ENCODE measurements around the gene AGAP3. TPM values are rescaled to one million over a fixed set of nuclear protein-coding genes. Genes with fewer than 3 reads are reported as not detected.

AGAP3 gene
- total RNA-seq, 1 donor from 2014 or later, result 31.4 TPM

DNA sequence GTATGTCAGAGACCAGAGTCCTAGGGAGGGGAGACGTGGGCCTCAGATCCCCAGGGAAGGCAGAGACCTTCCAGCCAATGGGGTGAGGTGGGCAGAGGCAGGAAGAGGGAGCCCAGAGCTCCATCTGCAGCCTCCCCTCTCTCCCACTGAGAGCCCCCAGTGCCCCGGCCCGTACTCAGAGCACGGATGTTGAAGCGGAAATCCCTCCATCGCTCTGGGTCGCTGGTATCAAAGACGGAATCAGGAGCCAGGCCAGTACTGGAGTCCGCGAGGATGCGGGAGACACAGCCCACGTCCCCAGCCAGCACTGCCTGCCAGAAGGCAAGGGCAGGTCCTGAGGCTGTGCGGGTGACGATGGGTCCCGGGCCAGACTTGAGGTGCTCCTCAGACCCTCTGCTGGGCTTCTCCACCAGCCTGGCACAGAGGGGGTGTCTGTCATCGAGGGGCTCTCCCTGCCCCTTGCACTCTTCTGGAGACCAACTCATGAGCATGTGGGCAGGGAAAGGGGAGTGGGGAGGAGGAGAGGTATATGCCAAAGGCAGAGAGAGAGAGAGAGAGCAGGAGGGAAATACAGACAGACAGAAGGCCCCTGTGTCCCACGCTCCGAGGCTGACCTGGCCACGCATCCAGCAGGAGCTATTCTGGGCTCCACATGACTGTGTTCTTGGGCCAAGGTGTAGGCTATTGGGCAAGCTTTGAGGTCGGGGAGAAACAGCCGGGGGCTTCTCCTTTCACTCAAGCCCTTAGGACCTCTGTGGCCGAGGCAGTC lies 100.5 kb downstream of the AGAP3 start, which contains the start of gene ASB10:
Gene ASB10, minus strand, starts transcription at position 611 of the 769 bp plus-strand sequence. Its CDS starts 120 bp downstream, at position 491.
- DNase-seq, result no peak

DNA sequence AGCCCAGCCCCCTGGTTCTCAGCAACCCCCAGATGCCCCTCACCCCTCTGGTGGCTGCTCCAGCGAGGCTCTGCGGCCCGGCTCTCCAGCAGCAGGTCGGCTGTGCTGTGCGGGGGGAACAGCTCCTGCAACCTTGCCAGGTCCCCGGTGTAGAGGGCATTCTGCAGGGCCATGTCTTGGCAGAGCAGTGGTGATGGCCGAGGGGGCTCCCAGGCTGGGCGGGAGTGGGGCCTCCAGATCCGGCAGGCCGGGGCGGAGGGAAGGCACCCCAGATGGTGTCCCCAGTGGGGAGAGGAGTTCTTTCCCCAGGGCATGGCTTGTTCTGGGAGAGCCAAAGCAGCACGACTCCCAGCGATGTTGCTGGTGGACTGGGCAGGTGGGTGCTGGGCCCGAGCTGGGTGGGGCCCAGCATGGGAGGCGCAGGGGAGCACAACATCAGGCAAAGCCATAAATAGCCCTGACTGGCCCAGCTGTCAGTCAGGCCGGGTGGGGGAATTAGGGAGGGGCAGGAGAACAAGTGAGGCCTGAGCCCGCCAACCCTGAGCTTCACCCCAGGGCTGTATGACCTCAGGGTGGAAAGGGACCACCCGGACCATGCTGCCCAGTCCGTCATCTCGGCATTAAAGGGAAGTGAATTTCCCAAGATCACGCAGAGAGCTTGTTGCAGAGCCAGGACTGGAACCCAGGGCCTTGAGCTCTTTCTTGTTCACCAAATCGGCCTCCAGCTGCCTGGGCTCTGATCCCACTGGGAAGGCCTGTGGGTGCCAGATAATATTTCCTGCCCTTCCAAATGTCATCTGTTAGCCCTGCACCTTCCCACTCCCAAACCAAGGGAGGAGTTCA lies 101.4 kb downstream of the AGAP3 start:
- peak; percentile 46 for DNase-seq

DNA sequence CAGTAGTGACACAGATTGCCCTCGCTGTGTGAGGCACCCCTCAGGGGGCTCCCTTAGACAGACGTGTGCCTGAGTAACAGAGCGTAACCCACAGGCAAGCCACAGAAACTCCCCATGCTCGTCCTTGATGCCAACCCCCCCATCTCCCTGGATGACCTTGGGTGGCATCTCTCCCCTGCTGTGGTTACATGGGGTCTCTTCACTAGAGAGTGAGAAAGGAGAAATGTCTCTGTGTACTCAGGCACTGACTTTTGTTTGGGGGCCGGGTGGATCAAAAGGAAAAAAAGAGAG lies 101.9 kb downstream of the AGAP3 start:
- no peak for DNase-seq

DNA sequence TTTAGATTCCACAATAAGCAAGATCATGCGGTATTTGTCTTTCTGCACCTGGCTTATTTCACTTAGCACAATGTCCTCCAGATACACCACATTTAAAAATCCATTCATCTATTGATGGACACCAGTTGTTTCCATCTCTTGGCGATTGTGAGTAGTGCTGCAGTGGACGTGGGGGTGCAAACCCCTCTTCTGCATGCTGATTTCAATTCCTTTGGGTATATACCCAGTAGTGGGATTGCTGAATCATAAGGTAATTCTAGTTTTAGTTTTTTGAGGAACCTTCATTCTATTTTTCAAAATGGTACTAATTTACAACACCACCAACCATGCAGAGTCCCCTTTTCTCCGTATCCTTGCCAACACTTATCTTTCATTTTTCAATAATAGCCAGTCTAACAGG lies 102.8 kb downstream of the AGAP3 start:
- DNase-seq, result no peak

DNA sequence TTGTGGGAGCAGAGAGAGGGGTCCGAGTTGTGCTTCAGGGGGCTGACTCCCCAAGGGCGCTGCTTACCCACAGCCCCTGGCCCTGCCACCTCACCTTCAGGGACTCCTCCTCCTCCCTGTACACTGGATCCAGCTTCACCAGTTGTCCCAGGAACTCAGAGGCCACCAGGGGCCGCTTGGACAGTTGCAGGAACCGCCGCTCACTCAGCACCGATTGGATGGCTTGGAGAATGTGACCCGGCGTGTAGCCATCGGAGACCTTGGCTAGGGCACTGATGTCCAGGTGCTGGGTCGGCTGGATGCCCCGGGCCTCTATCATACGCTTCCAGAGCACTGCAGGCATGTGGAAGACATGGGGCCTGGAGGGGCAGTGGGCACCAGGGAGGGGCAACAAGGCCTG lies 105.3 kb downstream of the AGAP3 start:
- no peak for DNase-seq

DNA sequence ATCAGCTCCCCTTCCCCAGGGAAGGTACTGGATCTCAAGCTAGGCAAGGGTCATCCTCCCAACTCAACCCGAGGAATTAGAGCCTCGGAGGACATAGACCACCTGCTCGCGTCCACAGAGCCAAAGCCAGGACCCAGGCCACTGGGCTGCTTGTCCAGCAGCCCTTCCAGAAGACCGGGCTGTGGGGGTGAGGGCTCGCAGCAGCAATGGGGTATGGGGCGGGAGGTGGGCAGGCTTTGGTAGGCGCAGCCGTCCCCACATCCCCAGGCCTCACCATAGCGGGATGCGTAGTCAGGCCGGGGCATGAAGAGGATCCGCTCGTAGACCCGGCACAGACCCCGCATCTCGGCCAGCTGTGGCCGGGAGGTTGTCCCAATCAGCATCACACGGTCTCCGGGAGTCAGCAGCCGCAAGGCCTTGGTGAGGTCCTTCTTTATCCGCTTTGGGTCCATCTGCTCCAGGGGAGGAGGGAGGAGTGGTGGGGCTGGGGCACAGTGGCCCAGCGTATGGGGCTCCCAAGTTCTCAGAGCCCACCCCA lies 105.8 kb downstream of the AGAP3 start:
- DNase-seq, result no peak

DNA sequence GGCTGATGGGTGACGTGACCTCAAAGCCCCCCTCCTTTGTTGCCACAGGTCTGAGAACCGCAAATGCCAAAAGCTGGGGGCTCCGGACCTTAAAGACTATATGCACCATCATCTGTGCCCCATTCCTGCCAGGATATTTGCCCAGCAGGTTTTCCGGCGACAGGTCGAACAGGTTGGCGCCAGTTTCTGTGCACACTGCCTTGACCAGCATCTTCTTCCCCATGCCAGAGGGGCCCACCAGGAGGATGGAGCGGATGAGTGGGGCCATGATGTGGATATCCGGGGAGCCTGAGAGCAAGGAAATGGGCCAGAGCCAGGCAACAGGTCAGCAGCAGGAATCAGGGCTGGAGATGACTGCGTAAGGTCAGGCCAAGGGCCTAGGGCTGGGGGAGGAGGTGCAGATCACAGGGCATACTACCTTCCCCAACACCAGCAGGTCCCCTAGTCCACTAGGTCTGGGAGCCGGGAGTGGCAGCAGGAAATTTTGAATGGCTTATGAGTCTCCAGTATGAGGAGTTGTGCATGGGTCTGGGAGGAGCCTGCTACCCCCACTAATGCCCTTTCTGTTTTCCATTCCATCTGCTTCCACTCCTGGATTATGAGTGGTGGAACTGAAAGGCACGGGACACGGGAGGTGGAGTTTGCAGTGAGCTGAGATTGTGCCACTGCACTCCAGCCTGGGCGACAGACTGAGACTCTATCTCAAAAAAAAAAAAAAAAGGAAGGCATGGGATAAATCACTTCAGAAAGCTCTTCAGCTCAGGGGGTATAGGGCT lies 107.1 kb downstream of the AGAP3 start:
- no peak for DNase-seq

Other genes starting within 250 kb of the AGAP3 start
- not detected for gene AOC1, start 234.0 kb upstream of the AGAP3 start, total RNA-seq
- 16.5 TPM for gene KCNH2, start 108.2 kb upstream of the AGAP3 start, total RNA-seq
- gene NOS3, start 95.5 kb upstream of the AGAP3 start, total RNA-seq, result 7.0 TPM
- gene ATG9B, start 62.0 kb upstream of the AGAP3 start, total RNA-seq, result 25.8 TPM
- gene ABCB8, start 58.0 kb upstream of the AGAP3 start, total RNA-seq, result 28.6 TPM
- gene ASIC3, start 37.9 kb upstream of the AGAP3 start, total RNA-seq, result 0.51 TPM
- 6.8 TPM for gene CDK5, start 28.6 kb upstream of the AGAP3 start, total RNA-seq
- gene SLC4A2, start 26.9 kb upstream of the AGAP3 start, total RNA-seq, result 52.6 TPM
- 95.2 TPM for gene FASTK, start 5.7 kb upstream of the AGAP3 start, total RNA-seq
- 18.0 TPM for gene TMUB1, start 3.0 kb upstream of the AGAP3 start, total RNA-seq
- gene GBX1, start 81.2 kb downstream of the AGAP3 start, total RNA-seq, result not detected
- gene ASB10, start 100.8 kb downstream of the AGAP3 start, total RNA-seq, result 4.9 TPM
- not detected for gene H2BK1, start 124.0 kb downstream of the AGAP3 start, total RNA-seq
- gene ABCF2, start 140.7 kb downstream of the AGAP3 start, total RNA-seq, result 36.9 TPM
- gene CHPF2, start 146.0 kb downstream of the AGAP3 start, total RNA-seq, result 29.2 TPM
- gene SMARCD3, start 162.2 kb downstream of the AGAP3 start, total RNA-seq, result 72.5 TPM